ENCODE data around the gene SHQ1. TPM values are rescaled to one million over a fixed set of nuclear protein-coding genes. Genes with fewer than 3 reads are reported as not detected.

The SHQ1 gene
- total RNA-seq, 2 donors from 2014 or later: 10.9 to 25.0 TPM

GRCh38 chr3:72830452-72831223, 17.6 kb downstream of the SHQ1 start:
- DNase-seq: no peak
- Histone ChIP-seq H3K27me3 (no peaks in the 10 kb centered on the region), H3K9me3 (no peaks in the 10 kb centered on the region), H3K9ac (ENCODE audit: low read depth in 2 of 2, low read length in 2 of 2) (no peak overlapping the region), H3K4me3 (no peak overlapping the region), H3K4me1 (no peaks in the 10 kb centered on the region), H3K27ac (no peak overlapping the region), H3K36me3 (no peaks in the 10 kb centered on the region)
- TF ChIP-seq CTCF (IDR thresholded peaks at IDR 0.05): no peak
- intact Hi-C loops (cut with DNase I): no loop called here

GRCh38 chr3:72829701-72830100, 18.5 kb downstream of the SHQ1 start:
- DNase-seq: no peak
- intact Hi-C loops (cut with DNase I): loop anchor here (10.0 kb wide), 3 partner anchors 875 to 1115 kb away; no protein-coding TSS in a partner anchor

GRCh38 chr3:72821161-72821781, 27.0 kb downstream of the SHQ1 start:
- Histone ChIP-seq H3K36me3 (no peaks in the 10 kb centered on the region), H3K9ac (ENCODE audit: low read depth in 2 of 2, low read length in 2 of 2) (peak overlapping the region in 1 of 2 donors; percentile 16), H3K9me3 (no peaks in the 10 kb centered on the region), H3K27me3 (no peaks in the 10 kb centered on the region), H3K4me1 (peaks cover 16% of the 10 kb centered on the region), H3K4me3 (no peak overlapping the region), H3K27ac (peak overlapping the region; percentile 78)
- intact Hi-C loops (cut with DNase I): loop anchor here (2.0 to 10.0 kb wide), 4 partner anchors 154 to 1106 kb away; no protein-coding TSS in a partner anchor
- DNase-seq: peak; percentile 77
- TF ChIP-seq CTCF (IDR thresholded peaks at IDR 0.05): no peak

More at GRCh38 chr3:72829701-72830100, 18.5 kb downstream of the SHQ1 start:
- Histone ChIP-seq H3K9me3 (no peaks in the 10 kb centered on the region), H3K27ac (no peak overlapping the region), H3K4me1 (no peaks in the 10 kb centered on the region), H3K9ac (ENCODE audit: low read depth in 2 of 2, low read length in 2 of 2) (no peak overlapping the region), H3K27me3 (no peaks in the 10 kb centered on the region), H3K36me3 (no peaks in the 10 kb centered on the region), H3K4me3 (no peak overlapping the region)
- no peak for TF ChIP-seq CTCF (IDR thresholded peaks at IDR 0.05)

- no peak overlapping the region for H3K9ac ChIP-seq (ENCODE audit: low read depth in 2 of 2, low read length in 2 of 2)
- peak overlapping the region; percentile 78 for H3K27ac ChIP-seq
- TF ChIP-seq CTCF (IDR thresholded peaks at IDR 0.05): no peak
- intact Hi-C loops (cut with DNase I): loop anchor here (2.0 to 10.0 kb wide), 4 partner anchors 154 to 1106 kb away; no protein-coding TSS in a partner anchor
- no peak overlapping the region for H3K4me3 ChIP-seq
- no peaks in the 10 kb centered on the region for H3K9me3 ChIP-seq
- peak; percentile 68 for DNase-seq
- no peaks in the 10 kb centered on the region for H3K27me3 ChIP-seq
- peaks cover 16% of the 10 kb centered on the region for H3K4me1 ChIP-seq
- no peaks in the 10 kb centered on the region for H3K36me3 ChIP-seq
Measured at GRCh38 chr3:72820415-72820814, 27.8 kb downstream of the SHQ1 start.

GRCh38 chr3:72818905-72819304, 29.3 kb downstream of the SHQ1 start:
- Histone ChIP-seq H3K4me1 (peaks cover 16% of the 10 kb centered on the region), H3K4me3 (no peak overlapping the region), H3K27ac (no peak overlapping the region), H3K27me3 (no peaks in the 10 kb centered on the region), H3K9ac (ENCODE audit: low read depth in 2 of 2, low read length in 2 of 2) (no peak overlapping the region), H3K9me3 (no peaks in the 10 kb centered on the region), H3K36me3 (no peaks in the 10 kb centered on the region)
- no peak for TF ChIP-seq CTCF (IDR thresholded peaks at IDR 0.05)
- DNase-seq: no peak
- intact Hi-C loops (cut with DNase I): loop anchor here (5.0 kb wide), 1 partner anchor 552 kb away; no protein-coding TSS in a partner anchor

Measured in colonic mucosa (tissue), 4 donors.